B cell (primary cell): ENCODE measurements around the gene NIPSNAP2. TPM values are rescaled to one million over a fixed set of nuclear protein-coding genes. Genes with fewer than 3 reads are reported as not detected.

ENCODE experiments used
- ATAC-seq: fragments of 200-7000 bp; cut with Tn5 transposase; one replicate; pipeline ENCODE4 v1.10.0; 2021; ENCODE audit warnings: low read depth, mild to moderate bottlenecking, moderate number of reproducible peaks, moderate library complexity
- CTCF ChIA-PET: fragments of 350-600 bp; sonication (Branson Sonifier 250); formaldehyde crosslinking; loops from one replicate; lab custom pipeline; 2021; ENCODE audit warnings: antibody characterized with exemption, inconsistent platforms; lab: Charles Lee
- POLR2A ChIA-PET: fragments of 350-600 bp; sonication (Branson Sonifier 250); formaldehyde crosslinking; loops from one replicate; lab custom pipeline; 2021; ENCODE audit warnings: antibody characterized with exemption; lab: Charles Lee
- DNase-seq: peaks from one replicate; pipeline ENCODE4 v3.0.0; 2013
- H2AFZ ChIP-seq: 2 replicates; pipeline ENCODE4 v1.6.1; 2012; ENCODE audit warnings: mild to moderate bottlenecking, low read depth, low read length; ENCODE audit not compliant: insufficient read depth, poor library complexity, severe bottlenecking
- H3K27ac ChIP-seq, 2 donors: 1 replicate in 1 of 2; 2 replicates in 1 of 2; pipeline ENCODE4 v1.5.1; 2012 to 2013; ENCODE audit warnings: low read length in 2 of 2, mild to moderate bottlenecking in 2 of 2, moderate library complexity in 1 of 2
- H3K27me3 ChIP-seq, 4 experiments: fragments of 200-600 bp in 1 of 4; sonication (generic) in 1 of 4; replicated peaks in 1 of 4; 1 replicate in 2 of 4; 2 replicates in 2 of 4; pipeline versions ENCODE4 v1.6.1 to v1.7.0; 2013 to 2016; ENCODE audit warnings: low read length in 3 of 4, mild to moderate bottlenecking in 2 of 4, mixed read lengths in 1 of 4, moderate library complexity in 1 of 4; ENCODE audit not compliant: insufficient read depth in 4 of 4, control insufficient read depth in 3 of 4; ENCODE audit errors: control extremely low read depth in 1 of 4
- H3K36me3 ChIP-seq, 2 experiments: replicated peaks in 1 of 2; 1 replicate in 1 of 2; 2 replicates in 1 of 2; pipeline versions ENCODE4 v1.6.1 to v1.7.1; 2013; ENCODE audit warnings: low read length in 1 of 2; ENCODE audit not compliant: insufficient read depth in 2 of 2, control insufficient read depth in 1 of 2; ENCODE audit errors: control extremely low read depth in 1 of 2, extremely low read depth in 1 of 2
- H3K4me1 ChIP-seq, 2 donors: fragments of 200-600 bp in 1 of 2; sonication (generic) in 1 of 2; 1 replicate in 1 of 2; 2 replicates in 1 of 2; pipeline versions ENCODE4 v1.5.1 to v1.6.1; 2013 to 2017; ENCODE audit warnings: low read length in 2 of 2; ENCODE audit not compliant: control insufficient read depth in 2 of 2, insufficient read depth in 2 of 2
- H3K4me2 ChIP-seq: replicated peaks from 2 replicates; pipeline ENCODE3; 2012; ENCODE audit warnings: mild to moderate bottlenecking, low read depth, low read length; ENCODE audit not compliant: poor library complexity, severe bottlenecking
- H3K4me3 ChIP-seq, 5 experiments: fragments of 200-600 bp in 1 of 5; sonication (generic) in 1 of 5; 1 replicate in 3 of 5; 2 replicates in 2 of 5; pipeline versions ENCODE4 v1.5.1 to v1.7.0; 2011 to 2016; ENCODE audit warnings: low read length in 4 of 5, mild to moderate bottlenecking in 4 of 5, low read depth in 2 of 5, control low read depth in 1 of 5, moderate library complexity in 1 of 5; ENCODE audit not compliant: insufficient read depth in 1 of 5; ENCODE audit errors: control extremely low read depth in 1 of 5, extremely low read depth in 1 of 5
- H3K79me2 ChIP-seq: fragments of 200-600 bp; sonication (generic); one replicate; pipeline ENCODE4 v1.6.0; 2016; ENCODE audit warnings: low read length; ENCODE audit not compliant: control insufficient read depth, insufficient read depth
- H3K9ac ChIP-seq: fragments of 200-600 bp; sonication (generic); 2 replicates; pipeline ENCODE4 v1.6.1; 2017; ENCODE audit warnings: mild to moderate bottlenecking, low read length, moderate library complexity
- H3K9me3 ChIP-seq, 3 donors: one replicate each; pipeline versions ENCODE4 v1.6.1 to v1.7.1; 2013; ENCODE audit warnings: low read length in 2 of 3; ENCODE audit not compliant: control insufficient read depth in 2 of 3, insufficient read depth in 1 of 3; ENCODE audit errors: control extremely low read depth in 1 of 3
- H4K20me1 ChIP-seq: 2 replicates; pipeline ENCODE4 v1.6.0; 2012; ENCODE audit warnings: mild to moderate bottlenecking, low read length; ENCODE audit not compliant: insufficient read depth, control insufficient read depth, poor library complexity, severe bottlenecking
- H3K27ac Mint-ChIP-seq: one replicate; pipeline ENCODE4 v1.8.0; 2021; ENCODE audit warnings: mixed read lengths
- H3K27me3 Mint-ChIP-seq: one replicate; pipeline ENCODE4 v1.8.0; 2021; ENCODE audit warnings: mixed read lengths
- H3K4me1 Mint-ChIP-seq: one replicate; pipeline ENCODE4 v1.8.0; 2021; ENCODE audit warnings: mixed read lengths
- H3K4me3 Mint-ChIP-seq: one replicate; pipeline ENCODE4 v1.8.0; 2021; ENCODE audit warnings: mixed read lengths
- H3K9me3 Mint-ChIP-seq: one replicate; pipeline ENCODE4 v1.8.0; 2022; ENCODE audit warnings: mixed read lengths; ENCODE audit not compliant: insufficient read depth
- CTCF ChIP-seq: fragments of 200-600 bp; IDR thresholded peaks from one replicate; pipeline ENCODE4 v1.8.0; 2022; ENCODE audit warnings: antibody characterized with exemption, mild to moderate bottlenecking
- EZH2 ChIP-seq: IDR thresholded peaks from 2 replicates; pipeline ENCODE4 v1.6.1; 2012; ENCODE audit warnings: borderline replicate concordance, low read depth, mild to moderate bottlenecking, moderate library complexity, low read length; ENCODE audit not compliant: insufficient read depth, poor library complexity, severe bottlenecking
- WGBS: methylation state at CpG from one replicate; pipeline ENCODE4 v1.1.5; 2013; ENCODE audit warnings: missing lambda C conversion rate; ENCODE audit not compliant: insufficient coverage; 5-methylcytosine and 5-hydroxymethylcytosine counted together
- intact Hi-C: fragments of 100-400 bp; cut with micrococcal nuclease; formaldehyde crosslinking; loops from one replicate; pipeline ENCODE4 v1.10.0; 2022
- polyA plus RNA-seq: library from polyadenylated mRNA; depleted of rRNA; stranded (reverse); fragments of >200 nt; gene quantifications from 2 replicates; pipeline ENCODE4 v1.2.3, GENCODE V29; 2012
- total RNA-seq, 2 donors: library from RNA; stranded (reverse); fragments of 120-200 nt in 1 of 2; gene quantifications; 1 replicate in 1 of 2; 2 replicates in 1 of 2; pipeline versions ENCODE4 v1.2.3 to v1.2.4, GENCODE V29; 2013 to 2022

NIPSNAP2 gene
- total and polyA plus RNA-seq, 2 donors (not counting 1 experiment from before 2014, with no cell fraction given): 19.6 to 40.4 TPM

DNA sequence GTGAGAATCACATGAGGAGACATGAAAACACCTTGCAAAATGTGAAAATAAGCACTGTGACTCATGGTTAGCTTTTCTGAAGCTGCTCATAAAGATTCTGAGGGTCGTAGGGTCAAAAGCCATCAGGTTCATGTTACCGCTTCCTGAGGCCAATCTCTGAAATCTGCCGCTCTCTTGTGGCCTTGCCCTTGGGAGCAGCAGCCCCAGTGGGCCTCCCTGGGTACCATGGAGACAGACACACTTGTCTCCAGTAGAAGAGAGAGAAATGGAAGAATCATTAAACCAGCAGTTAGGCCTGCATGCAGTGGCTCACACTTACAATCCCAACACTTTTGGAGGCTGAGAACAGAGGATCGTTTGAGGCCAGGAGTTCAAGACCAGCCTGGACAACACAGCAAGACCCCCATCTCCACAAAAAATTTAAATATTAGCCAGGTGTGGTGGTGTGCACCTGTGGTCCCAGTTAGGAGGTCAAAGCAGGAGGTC, 42.8 kb downstream of the NIPSNAP2 start:
- ATAC-seq (no peak), DNase-seq (no peak)
- Mint-ChIP-seq H3K27me3 (no peaks in the 10 kb centered on the region), H3K27ac (no peak overlapping the region), H3K4me1 (no peaks in the 10 kb centered on the region), H3K4me3 (no peak overlapping the region), H3K9me3 (no peaks in the 10 kb centered on the region)
- H3K27ac ChIP-seq: no peak overlapping the region
- CTCF ChIA-PET: interaction anchor here (0.9 to 6.4 kb wide), 2 partner anchors 10 to 66 kb away, joined by 3 to 97 read pairs; no protein-coding TSS in a partner anchor
- no peak overlapping the region for H3K4me2 ChIP-seq
- 85% methylated on average over 3 of the region's 4 CpGs for WGBS
- intact Hi-C loops: no loop called here
- no peaks in the 10 kb centered on the region for H3K27me3 ChIP-seq
- H3K36me3 ChIP-seq: no peaks in the 10 kb centered on the region
- H3K79me2 ChIP-seq: no peaks in the 10 kb centered on the region
- no peak overlapping the region for H3K4me3 ChIP-seq
- no peaks in the 10 kb centered on the region for H4K20me1 ChIP-seq
- TF ChIP-seq EZH2 (no peak), CTCF (no peak)
- no peaks in the 10 kb centered on the region for H3K9me3 ChIP-seq
- no peak overlapping the region for H3K9ac ChIP-seq
- POLR2A ChIA-PET: no interaction called here
- no peak overlapping the region for H2AFZ ChIP-seq
- H3K4me1 ChIP-seq: no peaks in the 10 kb centered on the region

- Histone ChIP-seq H3K9me3 (no peaks in the 10 kb centered on the region), H3K79me2 (no peaks in the 10 kb centered on the region), H2AFZ (no peak overlapping the region), H3K36me3 (no peaks in the 10 kb centered on the region), H4K20me1 (no peaks in the 10 kb centered on the region), H3K9ac (no peak overlapping the region), H3K4me3 (no peak overlapping the region), H3K27ac (no peak overlapping the region), H3K4me2 (no peak overlapping the region), H3K27me3 (no peaks in the 10 kb centered on the region), H3K4me1 (no peaks in the 10 kb centered on the region)
- ATAC-seq (no peak), DNase-seq (no peak)
- WGBS: 98% methylated on average over 7 of the region's 9 CpGs
- H3K4me1 Mint-ChIP-seq: no peaks in the 10 kb centered on the region
- intact Hi-C loops: no loop called here
- ChIA-PET POLR2A (no interaction called here), CTCF (interaction anchor here (6.4 kb wide), 1 partner anchor 66 kb away, joined by 97 read pairs; no protein-coding TSS in a partner anchor)
- H3K4me3 Mint-ChIP-seq: no peak overlapping the region
- no peaks in the 10 kb centered on the region for H3K9me3 Mint-ChIP-seq
- TF ChIP-seq EZH2: no peak
- no peak for TF ChIP-seq CTCF
- H3K27ac Mint-ChIP-seq: no peak overlapping the region
- H3K27me3 Mint-ChIP-seq: no peaks in the 10 kb centered on the region
These were observed 43.5 kb downstream of the NIPSNAP2 start for GRCh38 chr7:56007891-56008290.
